GM19372 (cell line): ENCODE measurements around the gene MUL1.

Experiments used
- ATAC-seq: cut with Tn5 transposase; IDR thresholded peaks from one replicate; pipeline ENCODE4 v1.9.1; 2021; ENCODE audit warnings: mild to moderate bottlenecking, low read depth, moderate library complexity; ENCODE audit not compliant: unreplicated experiment

Gene MUL1

DNA sequence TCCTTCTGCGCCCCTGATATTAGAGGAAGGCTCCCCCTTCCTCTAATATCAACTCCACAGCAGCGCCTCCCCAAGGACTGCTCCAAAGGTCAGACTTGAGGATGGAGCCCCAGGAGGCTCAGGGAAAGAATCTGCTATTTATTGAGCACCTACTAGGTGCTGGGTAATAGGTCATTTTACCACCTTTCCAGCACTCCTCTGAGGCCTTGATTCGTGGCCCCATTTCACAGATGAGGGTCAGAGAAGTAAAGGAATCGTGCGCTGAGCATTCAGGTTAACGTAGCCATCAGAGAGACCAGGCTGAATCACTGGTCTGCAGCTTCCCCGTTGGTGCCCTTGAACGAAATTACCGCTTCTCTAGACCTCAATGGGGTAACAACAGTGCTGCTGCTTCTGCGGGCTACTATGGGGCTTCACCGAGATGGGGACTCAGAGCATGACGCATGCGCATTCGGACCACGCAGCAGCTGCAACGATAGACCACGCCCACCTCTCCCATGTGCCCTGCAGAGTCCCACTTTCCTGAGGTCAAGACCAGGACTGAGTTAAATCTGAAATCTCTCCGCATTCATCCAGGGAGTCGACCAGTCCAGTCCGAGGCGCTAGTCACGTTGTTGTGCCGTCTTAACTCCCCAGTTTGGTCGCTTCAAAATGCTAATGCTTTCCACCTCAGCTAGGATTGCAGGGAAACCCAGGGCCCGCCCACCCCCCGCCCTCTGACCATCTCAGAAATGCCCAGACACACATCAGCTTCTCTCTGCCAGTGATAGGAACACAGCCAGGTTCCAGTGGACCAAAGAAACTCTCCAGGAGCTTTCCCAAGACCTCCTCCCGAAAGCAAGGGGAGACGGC is 34.9 kb downstream of the MUL1 start:
- no peak for ATAC-seq

DNA sequence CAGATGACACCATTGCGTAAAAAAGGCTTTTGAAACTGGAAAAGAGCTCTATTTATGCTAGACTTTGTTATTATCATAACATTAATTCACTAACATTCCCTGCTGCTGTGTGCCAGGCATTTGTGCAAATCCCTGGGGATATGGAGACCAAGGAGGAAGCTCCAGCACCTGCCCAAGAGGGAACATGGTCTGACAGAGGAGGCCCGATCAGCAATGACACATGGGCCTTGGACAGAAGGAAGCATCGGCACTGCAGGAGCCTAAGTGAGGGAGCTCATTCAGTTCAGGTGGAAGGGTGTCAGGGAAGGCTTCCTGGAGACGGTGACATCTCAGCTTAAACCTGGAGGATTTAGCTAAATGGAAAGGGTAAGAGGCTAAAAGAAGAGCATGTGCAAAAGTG is 35.8 kb downstream of the MUL1 start:
- no peak for ATAC-seq

DNA sequence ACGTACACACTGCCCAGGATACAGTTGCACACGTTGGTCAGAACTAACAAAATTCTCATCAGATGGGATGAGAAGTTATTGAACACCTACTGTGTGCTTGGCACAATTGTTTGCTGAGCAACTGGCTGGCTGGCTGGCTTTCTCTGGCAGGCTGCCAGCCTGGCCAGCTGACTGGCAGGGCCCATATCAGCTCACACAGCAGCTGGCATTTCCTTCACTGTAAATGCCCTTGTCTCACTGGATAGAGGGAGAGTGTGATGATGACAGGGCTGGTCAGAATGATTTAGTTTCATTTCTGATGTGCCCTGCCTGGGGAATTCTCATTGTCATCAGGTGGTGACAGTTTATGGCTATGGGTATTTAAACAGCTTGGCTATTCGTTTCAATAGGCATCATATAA is 37.8 kb downstream of the MUL1 start:
- no peak for ATAC-seq

DNA sequence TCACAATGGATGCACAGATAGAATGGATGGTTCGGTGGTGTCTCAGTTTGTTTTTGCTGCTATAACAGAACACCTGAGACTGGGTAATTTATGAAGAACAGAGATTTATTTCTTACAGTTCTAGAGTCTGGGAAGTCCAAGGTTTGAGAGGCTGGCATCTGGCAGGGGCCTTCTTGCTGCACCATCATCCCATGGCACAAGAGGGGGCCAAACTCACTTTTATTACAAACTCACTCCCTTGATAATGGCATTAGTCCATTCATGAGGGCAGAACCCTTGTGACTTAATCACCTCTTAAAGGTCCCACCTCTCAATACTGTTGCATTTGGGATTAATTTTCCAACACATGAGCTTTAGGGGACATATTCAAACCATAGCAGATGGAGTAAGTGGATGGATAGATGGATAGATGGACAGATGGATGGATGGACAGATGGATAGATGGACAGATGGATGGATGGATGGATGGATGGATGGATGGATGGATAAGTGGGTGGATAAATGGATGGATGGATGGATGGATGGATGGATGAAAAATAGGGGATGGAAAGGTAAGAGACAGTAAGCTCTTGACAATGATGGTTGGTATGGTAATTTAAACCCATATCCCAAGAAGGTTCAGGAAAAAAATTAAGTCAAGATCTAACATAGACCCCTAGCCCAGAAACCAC is 38.4 kb downstream of the MUL1 start:
- ATAC-seq = no peak

DNA sequence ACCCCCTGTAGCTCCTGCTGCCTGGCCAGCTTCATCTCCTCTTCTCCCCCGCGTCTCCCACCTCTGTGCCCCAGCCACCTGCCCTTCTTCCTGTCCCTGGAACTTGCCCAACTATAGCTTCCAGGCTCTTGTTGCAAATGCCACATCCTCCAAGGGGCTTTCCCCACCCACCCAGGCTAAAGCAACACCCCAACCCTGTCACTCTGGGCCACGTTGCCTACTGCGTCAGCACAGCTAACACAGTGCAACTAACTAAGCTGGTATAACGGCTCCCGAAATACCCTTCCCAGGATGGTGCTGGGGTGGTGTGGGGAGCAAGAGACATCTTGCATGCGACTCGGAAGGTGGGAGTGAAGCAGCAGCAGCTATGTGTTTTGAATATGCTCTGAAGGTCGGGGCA is 41.7 kb downstream of the MUL1 start:
- ATAC-seq = no peak

DNA sequence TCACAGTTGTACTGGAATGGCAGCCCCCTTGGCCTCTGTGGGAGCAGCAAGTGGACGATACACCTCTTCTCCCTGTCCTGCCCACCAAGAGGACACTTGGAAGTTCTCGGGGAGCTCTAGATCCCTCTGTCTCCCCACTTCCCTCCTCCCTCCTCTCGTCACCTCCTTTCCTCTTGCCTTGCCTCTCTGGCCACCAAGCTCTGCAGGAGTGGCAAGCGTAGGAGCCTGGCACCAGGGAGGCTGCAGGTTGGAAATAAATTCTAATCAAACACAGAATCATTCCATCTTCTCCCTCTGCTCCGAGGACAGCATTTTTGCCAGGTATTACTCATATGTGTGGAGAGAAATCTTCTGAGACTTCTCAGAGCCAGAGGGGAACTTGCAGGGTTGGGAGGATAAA is 42.8 kb downstream of the MUL1 start:
- no peak for ATAC-seq

DNA sequence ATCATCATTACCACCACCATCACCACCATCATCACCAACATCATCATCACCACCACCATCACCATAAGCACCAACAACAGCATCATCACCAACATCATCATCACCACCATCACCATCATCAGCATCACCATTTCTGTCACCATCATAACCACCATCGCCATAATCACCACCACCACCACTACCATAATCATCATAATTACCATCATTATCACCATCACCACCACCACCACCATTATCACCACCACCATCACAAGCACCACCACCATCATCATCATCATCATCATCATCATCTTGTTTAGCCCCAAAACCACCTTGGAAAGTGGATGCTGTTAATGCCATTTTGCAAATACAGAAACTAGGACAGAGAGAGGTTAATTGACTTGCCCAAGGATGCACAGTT is 44.4 kb downstream of the MUL1 start:
- no peak for ATAC-seq

DNA sequence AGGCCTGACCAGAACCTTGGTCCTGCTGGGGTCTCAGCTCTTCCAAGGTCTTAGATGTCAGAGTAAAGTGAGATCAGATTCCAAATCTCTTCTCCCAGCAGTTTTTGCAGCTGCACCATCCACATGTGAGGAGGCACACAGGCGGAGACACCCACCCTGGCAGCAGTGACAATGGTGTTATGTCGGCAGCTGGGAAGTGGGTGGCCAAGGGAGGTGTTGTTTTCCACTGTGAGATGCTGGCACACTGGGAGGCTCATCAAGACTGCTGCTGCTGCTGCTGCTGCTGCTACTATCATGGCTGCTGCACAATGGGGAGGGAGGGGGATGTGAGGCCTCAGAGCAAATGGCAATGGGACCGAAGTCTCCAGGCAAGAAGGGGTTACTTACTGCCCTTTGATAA is 45.6 kb downstream of the MUL1 start:
- no peak for ATAC-seq

DNA sequence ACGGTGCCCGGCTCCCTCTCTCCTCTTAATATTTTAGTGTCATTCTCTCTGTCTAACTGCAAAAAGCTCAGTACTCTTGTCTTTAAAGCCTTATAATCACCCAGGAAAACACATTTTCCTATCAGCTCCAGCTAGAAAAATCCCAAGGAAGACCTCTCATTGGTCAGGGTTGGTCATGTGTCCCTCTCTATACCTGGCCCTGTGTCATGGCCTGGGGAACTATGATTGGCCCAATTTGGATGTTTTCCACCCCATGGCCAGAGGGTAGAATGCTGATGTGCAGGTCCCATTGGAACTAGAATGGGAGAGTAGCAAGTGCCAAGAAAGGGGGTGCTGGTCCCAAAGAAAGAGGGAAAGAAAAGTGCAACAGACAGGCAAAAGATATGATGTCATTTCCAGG is 49.2 kb downstream of the MUL1 start:
- ATAC-seq = no peak

DNA sequence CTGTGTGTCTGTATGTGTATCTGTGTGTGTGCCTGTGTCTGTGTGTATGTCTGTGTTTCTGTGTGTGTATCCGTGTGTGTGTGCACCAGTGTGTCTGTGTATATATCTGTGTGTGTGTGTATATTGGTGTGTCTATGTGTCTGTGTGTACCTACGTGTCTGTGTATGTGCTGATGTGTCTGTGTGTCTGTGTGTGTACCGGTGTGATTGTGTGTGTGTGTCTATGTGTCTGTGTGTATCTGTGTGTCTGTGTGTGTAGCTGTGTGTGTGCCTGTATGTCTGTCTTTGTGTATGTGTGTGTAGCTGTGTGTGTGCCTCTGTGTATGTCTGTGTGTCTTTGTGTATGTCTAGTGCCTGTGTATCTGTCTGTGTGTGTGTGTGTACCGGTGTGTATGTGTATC is 53.9 kb downstream of the MUL1 start:
- ATAC-seq = no peak

DNA sequence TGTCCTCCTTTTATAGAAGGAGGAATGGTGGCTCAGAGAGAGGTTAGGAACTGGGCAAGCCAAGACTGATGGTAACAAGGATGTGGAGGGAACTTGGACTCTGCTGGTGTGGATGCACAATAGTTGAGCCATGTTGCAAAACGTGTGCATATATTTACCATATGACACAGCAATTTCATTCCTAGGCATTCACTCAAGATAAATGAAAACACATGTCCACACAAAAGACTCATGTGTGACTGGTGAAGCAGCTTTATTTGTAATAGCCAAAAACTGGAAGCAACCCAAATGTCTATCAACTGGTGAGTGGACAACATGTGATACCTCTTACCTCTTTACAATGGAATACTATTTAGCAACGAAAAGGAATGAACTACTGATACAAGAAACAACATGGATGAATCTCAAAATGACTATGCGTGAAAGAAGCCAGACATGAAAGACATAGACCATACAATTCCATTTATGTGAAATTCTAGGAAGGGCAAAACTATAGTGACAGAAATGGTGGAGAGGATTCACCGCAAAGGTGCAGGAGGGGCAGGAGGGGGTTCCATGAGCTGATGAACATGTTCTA is 58.1 kb downstream of the MUL1 start:
- ATAC-seq = no peak
